HG03432 (cell line): ENCODE measurements around the gene DDI2.
"Not testable (repeated sequence)": the region's sequence is repeated elsewhere in the genome, so short reads cannot be mapped to it uniquely, and the experiment has no call there.

ENCODE experiments used
- ATAC-seq: cut with Tn5 transposase; IDR thresholded peaks from one replicate; pipeline ENCODE4 v1.9.1; 2021; ENCODE audit warnings: mild to moderate bottlenecking, moderate library complexity; ENCODE audit not compliant: unreplicated experiment

DDI2 gene

DNA sequence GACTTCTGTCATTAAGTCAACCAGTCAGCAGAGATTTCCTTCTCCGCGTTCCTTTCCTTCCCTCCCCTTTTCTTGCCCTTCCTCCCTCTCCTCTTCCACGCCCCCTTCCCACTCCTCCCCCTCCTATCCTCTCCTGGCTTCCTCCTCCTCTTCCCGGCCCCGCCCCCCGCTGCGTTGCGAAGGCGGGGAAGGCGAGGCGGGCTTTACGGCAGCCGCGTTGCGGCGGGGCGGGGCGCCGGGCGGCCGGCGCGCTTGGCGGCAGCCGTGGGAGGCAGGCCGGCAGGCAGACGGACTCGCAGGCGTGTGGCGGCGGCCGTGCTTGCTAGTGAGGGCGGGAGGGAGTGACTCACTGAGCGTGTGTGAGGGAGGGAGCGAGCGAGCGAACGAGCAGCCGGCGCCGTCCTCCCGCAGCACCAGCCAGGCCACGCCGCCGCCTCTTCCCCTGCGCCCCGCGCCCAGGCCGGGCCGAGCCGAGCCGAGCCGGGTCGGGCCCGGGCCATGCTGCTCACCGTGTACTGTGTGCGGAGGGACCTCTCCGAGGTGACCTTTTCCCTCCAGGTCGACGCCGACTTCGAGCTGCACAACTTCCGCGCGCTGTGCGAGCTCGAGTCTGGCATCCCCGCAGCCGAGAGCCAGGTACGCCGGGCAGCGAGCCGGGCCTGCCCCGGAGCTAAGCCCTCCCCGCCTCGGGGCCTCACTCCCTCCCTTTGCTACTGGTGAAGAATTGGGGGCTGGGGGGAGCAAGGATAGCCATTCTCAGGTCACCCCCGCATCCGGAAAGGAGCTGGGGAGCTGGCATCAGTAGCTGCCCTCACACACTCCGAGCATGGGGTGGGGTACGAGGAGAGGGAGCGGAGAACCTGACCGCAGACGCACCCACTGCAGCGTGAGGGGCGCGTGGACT, at the start of gene DDI2:
TSS of gene DDI2 (plus strand) at position 286 of the 904 bp plus-strand sequence. CDS start at position 499, 213 bp downstream.
- ATAC-seq: peak; percentile 80

DNA sequence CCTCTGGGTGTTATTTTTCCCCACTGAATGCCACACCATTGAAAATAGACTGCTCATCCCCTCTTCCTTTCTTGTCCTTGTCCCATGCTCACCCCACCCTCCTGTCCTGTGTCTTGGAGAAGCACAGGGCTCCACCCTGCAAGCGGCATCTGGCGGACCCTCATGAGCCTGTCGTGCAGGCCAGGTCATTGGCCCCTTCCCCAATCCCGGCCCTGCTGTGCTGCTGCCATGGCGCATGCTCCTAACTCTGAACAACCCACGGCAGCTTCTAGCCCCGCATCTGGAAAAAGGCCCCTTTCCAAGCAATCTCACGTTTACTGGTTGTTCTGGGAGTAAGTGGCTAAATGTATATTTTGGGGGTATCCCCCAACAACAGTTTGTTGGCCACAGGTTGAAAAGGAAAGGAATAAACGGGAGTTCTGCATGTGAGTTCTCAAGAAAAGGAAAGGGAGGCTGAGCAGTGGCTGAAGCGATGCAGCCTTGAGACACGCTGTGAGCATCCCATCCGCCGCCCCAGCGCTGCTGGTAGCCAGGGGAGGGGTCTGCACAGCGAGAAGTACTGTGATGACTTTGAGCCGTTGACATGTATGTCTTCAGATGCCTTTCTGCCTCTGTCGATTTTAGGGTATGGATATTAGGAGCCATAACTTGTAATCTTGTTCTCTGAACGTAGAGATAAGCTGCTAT, 48.7 kb upstream of the DDI2 start:
- no peak for ATAC-seq

DNA sequence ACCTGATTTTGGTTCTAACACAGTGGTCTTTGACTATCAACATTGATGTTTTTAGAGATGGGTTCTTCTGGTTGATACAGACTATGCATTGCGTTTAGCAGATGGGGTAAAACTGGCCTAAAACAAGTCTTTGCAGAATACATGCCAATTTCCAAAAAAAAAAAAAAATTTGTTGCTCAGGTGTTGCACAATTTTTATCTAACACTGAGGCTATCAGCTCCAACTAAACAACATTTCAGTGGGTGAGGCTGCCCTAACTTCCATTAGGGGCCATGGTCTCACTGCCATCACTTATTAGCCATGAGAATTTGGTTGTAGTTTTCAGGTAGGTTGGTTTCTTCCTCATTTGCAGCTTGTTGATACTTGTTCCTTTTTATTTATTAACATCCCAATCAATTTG, 46.4 kb upstream of the DDI2 start:
- no peak for ATAC-seq

DNA sequence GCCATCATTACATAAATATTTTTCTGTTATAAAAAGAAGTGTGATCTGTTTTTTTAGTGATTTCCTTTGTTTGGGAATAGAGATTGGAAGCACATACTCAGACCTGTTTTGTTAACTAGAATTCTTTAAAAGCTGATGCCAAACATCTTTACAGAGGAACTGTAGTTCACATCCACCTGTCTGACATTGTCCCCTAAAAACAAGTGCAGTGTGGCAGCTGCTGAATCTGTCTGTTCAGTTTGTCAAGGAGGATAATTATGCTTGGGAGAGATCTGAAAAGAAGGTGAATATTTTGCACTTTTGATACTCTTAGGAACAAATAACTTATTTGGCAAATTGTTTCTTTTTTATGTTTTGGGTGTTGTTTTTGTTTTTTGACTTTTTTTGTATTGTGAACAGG, 46.0 kb upstream of the DDI2 start:
- ATAC-seq: no peak

DNA sequence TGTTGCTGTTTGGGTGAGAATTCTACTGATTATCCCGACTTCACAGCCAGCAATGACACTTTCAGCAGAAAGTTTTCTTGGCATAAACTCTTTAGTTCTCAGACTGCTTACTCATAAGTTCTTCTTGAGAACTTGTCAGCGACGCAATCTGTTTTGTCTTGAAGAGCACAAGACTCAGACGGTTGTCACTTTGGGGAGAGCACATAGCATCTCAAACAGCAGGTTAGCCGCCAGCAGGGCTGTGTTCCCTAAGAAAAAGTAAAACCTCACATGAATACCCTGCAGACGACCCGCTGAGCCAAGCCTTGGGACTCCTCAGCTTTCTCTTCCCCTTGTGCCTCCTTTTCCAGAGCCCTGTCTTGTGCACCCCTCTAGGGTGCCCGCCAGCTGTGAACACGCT, 43.8 kb upstream of the DDI2 start:
- ATAC-seq: no peak

DNA sequence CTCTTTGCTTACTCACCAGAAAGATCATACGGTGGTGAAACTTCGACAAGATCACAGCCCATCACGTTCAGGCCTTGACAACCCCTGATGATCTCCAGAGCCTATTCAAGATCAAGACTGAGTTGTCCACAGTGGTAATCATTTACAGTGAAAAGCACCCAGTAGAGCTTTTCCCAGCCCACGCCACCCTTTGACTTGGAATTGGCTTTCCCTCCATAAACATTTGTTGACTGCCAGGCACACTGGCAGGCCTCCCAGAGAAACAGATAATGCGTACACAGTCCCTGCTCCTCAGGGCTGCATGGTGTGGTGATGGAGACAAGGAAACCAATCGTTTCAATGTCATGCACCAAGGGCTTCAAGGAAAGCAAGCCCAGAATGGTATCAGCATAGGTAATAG, 42.5 kb upstream of the DDI2 start:
- ATAC-seq: no peak

DNA sequence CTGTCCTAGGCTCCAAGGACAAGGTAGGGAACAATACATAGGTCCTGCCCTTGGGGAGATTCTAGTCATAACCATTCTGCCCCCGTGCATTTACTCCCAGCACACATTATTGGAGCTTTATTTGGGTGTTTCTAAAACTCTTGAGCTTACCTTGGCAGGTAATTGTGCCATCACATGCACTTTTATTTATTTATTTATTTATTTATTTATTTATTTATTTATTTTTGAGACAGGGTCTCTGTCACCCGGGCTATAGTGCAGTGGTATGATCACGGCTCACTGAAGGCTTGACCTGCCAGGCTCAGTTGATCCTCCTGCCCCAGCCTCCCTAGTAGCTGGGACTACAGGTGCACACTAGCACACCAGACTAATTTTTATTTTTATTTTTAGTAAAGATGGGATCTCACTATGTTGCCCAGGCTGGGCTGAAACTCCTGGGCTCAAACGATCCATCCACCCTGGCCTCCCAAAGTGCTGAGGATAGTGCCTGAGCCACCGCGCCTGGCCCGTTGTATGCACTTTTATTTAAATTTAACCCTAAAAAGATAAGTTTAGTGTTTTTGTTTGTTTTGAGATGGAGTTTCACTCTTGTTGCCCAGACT, 41.6 kb upstream of the DDI2 start:
- ATAC-seq: no peak

DNA sequence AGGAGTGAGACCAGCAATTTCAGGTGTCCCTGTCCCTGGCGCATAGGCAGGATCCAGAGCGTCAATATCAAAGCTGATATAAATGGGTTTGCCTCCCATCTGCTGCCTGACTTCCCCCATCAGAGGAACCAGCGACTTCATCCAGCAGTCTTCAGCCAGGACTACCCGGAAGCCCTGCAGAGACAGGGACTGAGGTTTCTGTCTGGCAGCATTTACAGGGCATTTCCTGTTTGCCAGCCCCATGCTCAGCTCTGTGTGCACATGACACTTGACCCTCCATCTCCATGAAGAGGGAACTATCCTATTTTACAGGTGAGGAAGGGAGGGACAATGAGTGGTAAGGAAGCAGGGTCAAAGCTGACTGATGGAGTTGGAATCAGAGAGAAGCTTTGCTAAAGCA, 39.6 kb upstream of the DDI2 start:
- ATAC-seq: no peak

DNA sequence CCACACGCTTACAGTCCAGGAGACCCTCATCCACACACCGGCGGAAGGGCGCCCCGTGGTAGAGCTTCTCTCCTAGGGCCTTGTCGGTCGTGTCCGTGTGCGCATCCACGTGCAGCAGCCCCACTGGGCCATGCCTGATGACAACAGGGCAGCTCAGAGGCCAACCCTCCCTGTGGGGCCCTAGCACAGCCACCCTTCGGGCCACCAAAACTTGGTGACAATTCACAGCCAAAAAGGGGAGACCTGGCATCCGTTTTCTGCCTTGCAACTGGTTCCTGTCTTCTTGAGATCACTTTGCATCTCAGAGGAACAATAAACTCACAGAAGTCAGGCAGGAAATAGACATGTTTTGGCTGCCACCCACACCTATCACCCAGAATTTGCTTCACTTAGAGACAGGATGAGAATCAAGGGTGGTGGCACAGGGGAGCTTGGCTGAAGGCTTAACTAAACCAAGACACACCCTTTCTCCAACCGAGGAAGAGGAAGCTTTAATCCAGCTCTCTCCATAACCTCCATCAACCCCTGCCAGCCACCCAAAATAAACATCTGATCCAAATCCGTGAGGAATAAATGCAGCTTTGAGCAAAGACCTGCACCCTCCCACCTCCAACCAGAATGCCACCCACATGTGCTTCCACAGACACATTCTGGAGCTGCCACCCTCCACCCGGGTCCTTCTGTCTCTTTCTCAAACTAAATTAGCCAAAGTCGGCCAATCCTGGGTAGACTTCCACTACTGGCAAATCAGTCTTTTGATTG, 38.2 kb upstream of the DDI2 start:
- ATAC-seq: peak; percentile 34

DNA sequence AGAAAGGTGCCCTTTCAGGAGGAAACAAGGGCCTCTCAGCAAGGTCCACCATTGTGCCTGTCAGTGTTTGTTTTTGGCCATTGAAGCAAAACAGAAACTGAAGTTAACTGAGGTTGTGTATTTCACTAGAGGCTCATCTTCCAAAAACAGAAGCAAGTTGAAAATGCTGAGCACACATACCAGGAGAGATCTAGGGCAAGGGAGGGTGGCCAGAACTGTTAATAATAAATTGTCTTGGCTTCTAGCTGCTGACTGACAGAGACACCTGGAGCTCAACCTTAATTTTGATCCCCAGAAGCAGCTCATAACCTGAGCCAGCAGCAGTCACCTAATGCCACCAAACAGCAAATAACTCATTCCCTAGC, 37.6 kb upstream of the DDI2 start:
- ATAC-seq: peak; percentile 40

DNA sequence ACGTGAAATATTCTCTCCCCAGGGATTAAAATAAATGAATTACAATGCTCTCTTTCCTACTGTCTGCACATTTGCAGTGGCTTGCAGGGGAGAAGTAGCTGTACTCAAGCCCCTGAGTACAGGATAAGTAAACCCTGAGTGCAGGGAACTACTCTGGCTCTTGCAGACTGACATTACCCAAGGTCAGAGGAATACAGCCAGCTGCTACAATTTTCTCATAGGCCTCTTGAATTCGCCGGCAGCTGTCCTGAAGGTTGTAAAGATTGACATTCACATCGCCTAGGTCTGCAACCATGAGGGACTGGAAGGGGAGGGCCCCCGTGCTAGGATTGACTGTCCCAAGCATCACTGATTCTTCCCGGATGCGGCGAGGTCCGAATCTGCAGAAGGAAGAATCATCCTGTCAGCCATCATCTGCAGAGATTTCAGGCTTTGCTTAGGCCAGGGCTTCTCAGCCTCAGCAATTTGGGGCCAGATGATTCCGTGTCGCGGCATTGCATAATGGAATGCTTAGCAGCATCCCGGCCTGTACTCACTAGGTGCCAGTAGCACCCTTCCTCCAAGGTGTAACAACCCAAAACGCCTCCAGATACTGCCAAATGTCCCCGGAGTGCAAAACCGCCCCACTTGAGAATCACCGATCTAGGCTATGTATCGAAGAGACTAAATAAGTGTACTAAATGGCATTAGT, 34.1 kb upstream of the DDI2 start:
- no peak for ATAC-seq

DNA sequence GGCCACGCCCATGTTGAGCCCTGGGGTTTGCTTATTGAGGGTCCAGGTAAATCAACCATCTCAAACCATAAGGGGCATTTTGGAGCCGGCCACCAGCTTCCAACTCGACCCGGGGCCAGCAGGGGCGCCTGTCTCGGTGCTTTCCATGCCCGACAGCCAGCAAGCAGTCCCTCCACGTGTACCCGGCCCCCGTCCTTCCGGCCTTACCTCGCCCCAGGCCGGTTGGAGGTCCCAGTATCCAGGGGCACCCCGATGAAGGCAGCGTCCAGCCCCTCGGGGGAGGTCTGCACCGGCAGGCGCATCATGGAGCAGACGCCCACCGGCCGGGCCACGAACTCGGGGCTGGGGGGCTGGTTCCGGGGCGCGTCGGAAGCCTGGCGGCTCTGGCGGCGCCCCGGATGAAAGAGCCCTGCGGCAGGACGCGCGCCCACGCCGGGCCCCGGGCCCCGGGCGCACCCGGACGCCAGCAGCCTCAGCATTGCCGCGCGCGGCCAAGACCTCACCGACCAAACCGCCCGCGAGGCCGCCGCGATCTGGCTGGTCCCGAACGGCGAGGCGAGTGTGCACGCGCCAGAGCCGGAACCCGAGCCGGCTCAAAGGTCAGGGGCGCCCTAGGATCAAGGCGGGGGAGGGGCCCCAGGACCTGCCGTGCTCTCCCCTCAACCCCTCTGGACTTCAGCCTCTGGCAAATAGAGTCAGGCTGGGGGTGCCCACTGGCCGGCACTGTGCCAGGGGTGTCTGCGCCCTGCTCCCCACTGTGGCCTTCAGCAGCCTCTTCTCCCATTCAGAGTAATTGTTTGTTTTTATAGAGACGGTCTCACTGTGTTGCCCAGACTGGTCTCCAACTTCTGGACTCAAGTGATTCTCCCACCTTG, 32.5 kb upstream of the DDI2 start, which contains the start of gene AGMAT:
TSS of gene AGMAT (minus strand) at position 563 of the 875 bp plus-strand sequence. CDS start at position 479, 84 bp downstream.
- ATAC-seq: peak; percentile 65

DNA sequence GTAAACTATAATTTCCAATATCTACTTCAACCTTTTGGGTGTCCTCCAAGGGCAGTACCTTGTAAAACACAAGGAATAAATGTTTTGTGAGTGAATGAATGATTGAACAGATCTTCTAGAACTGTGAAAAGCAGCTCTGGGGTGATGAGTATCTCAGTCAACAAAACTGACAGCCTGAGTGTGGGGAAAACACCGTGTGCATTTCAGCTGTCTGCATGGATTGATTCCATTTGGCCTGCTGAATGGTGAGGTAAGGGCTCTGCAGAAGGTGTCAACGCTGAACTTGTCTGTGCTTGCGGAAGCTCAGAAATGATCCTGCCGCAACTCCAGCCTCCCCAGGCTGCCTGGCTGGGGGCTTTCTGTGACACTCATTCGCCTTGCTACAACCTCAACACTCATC, 25.0 kb upstream of the DDI2 start:
- no peak for ATAC-seq

DNA sequence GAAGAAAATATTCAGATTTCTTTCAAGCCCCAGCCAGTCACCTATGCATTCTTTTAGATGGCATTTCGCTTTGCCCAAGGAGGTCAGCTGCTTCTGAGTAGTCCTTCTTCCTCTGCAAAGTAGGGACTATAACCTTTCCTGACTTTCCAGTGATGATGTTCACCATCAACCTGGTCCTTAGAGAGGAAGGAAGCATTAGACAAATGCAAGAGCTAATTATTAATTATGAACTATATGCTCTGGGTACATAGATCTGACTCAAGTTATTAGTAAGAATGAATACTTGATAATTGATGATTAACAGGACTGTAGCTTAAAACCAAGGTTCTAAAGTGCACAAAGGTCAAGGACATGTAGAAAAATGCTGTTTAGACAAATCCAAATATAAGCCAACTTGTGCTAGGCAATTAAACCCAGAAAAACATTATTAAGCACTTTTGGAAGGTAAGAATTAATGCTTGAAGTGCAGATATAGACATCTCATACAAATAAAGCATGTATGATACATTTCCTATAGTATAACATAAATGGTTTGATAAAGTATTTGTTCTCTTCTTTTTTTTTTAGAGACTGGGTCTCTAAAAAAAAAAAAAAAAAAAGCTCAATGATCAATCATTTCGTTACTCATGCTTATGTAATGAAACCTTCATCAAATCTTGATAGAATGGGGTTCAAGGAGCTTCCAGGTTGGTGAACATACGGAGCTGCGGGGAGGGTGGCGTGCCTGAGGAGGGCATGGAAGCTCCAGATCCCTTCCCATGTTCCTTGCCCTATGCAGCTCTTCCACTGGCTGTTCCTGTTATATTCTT, 21.2 kb upstream of the DDI2 start:
- ATAC-seq: no peak

DNA sequence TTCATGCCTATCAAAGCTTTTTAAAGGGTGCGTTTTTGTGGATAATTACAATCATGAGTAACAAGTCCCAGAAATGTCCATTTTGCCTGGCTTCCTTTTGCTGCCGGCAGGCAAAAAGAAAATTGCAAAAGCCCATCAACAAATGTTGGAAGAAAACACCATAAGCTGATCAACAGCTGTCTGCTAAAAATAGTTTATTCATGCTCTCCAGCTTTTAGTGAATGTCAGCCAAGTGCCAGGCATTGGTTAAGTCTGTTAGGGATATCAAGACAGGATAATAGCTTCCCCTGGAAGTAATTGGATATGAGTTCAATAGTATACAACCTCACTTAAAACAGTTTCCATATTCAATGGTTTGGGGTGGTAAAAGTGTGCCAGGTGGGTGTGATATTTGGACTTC, 18.8 kb upstream of the DDI2 start:
- no peak for ATAC-seq

DNA sequence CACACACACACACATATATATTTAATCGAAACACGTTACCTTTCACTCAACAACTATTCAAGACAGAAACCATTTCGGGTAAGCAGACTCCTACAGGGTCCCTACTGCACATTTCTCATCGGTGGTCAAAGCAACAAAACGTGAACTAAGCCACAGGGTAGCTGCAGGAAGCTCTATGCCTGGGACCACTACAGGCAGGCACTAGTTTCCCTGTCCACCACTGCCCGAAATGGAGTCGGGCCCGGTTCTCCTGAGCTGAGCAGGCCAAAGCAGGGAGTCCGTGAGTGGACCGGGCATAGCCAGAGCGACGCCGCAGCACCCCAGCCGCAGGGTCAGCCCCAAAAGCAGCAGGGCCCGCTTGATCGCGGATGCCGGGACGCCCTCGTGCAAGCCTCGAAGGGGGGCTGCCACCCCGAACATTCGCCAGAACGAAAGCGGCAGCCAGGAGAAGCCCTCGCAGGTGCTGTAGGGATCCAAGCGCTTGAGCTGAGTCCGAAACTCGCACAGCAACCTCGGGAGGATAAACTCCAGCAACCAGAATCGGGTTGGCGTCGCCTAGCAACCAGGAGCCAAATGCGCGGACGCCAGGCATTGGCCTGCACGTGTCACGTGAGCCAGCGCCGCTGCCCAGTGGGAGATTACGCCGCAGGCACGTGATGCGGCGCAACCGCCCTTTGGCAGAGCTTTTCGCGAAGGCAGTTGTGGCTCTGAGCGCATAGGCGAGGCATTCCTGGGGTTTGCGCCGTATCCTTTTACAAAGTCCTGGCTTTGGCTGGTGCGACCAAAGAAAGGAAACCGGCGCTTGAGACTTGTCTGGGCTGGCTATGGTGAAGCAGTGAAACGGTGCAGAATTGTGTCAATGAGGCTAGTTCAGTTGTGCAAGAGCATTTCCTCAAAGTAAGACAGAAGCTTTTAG, 13.9 kb upstream of the DDI2 start:
- ATAC-seq: peak; percentile 93

DNA sequence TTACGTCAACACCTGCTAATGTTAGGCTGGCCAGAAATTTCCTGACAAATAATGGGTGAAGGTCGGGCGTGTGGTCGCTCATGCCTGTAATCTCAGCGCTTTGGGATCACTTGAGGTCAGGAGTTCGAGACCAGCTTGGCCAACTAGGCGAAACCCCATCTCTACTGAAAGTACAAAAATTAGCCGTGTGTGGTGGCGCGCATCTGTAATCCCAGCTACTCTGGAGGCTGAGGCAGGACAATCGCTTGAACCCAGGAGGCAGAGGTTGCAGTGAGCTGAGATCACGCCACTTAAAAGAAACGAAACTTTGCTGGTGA, 13.3 kb upstream of the DDI2 start:
- ATAC-seq: not testable (repeated sequence)

DNA sequence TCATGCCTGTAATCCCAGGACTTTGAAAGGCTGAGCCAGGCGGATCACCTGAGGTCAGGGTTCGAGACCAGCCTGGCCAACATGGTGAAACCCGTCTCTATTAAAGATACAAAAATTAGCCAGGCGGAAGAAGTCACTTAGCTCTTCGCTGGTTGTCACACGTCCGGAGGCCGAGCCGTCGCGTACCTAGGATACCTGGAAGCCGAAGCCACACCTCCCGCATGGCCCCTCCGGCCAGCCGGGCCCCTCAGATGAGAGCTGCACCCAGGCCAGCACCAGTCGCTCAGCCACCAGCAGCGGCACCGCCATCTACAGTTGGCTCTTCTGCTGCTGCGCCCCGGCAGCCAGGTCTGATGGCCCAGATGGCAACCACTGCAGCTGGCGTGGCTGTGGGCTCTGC, 12.9 kb upstream of the DDI2 start:
- not testable (repeated sequence) for ATAC-seq
